H1 (cell line): ENCODE measurements around the gene RAB39B. TPM values are rescaled to one million over a fixed set of nuclear protein-coding genes. Genes with fewer than 3 reads are reported as not detected.
A peak's percentile ranks its signal among the peaks of the same experiment; 100 is the strongest.

ENCODE experiments used
- EGR1 ChIP-seq: IDR thresholded peaks from 2 replicates; pipeline ENCODE4 v1.6.1; 2011; ENCODE audit warnings: low read depth, low read length, borderline replicate concordance
- RAD21 ChIP-seq, 2 experiments: IDR thresholded peaks in 1 of 2; conservative IDR thresholded peaks in 1 of 2; 2 replicates each; pipeline ENCODE4 v1.6.1; 2011; ENCODE audit warnings: low read depth in 2 of 2, low read length in 2 of 2, improper control_type of control experiment in 1 of 2, inconsistent platforms in 1 of 2, mild to moderate bottlenecking in 1 of 2, moderate library complexity in 1 of 2
- SP2 ChIP-seq: IDR thresholded peaks from 2 replicates; pipeline ENCODE4 v1.6.1; 2012; ENCODE audit warnings: mild to moderate bottlenecking, low read length, inconsistent platforms
- SRF ChIP-seq: IDR thresholded peaks from 2 replicates; pipeline ENCODE4 v1.6.1; 2011; ENCODE audit warnings: mild to moderate bottlenecking, low read depth, low read length, moderate library complexity
- YY1 ChIP-seq: IDR thresholded peaks from 2 replicates; pipeline ENCODE4 v1.6.1; 2011; ENCODE audit warnings: low read depth, mild to moderate bottlenecking, low read length
- polyA plus RNA-seq, 7 experiments: library from polyadenylated mRNA; depleted of rRNA in 3 of 7; stranded (reverse) in 5 of 7; unstranded in 2 of 7; fragments of >200 nt in 5 of 7; fragments of 200-250 nt in 2 of 7; gene quantifications; 1 replicate in 5 of 7; 2 replicates in 1 of 7; 4 replicates in 1 of 7; pipeline versions ENCODE4 v1.2.1 to v1.2.3, GENCODE V29; 2011 to 2013; ENCODE audit warnings: missing spikeins in 2 of 7, mixed read lengths in 2 of 7
- total RNA-seq: library from RNA; stranded (reverse); fragmentation: NEBNext Ultra II Directional; extraction: Animal tissue kit (Norgen Biotek cat#: 25700); gene quantifications from 2 replicates; pipeline ENCODE4 v1.2.1, GENCODE V29; 2021
- TF ChIP-seq, protein P1 (sequence below): fragments of 300-600 bp; sonication (generic); IDR thresholded peaks from 2 replicates; pipeline ENCODE4 v1.7.1; 2012; ENCODE audit warnings: low read length, moderate library complexity, mild to moderate bottlenecking, inconsistent platforms; ENCODE audit not compliant: insufficient replicate concordance
- TF ChIP-seq, protein P2 (sequence below): IDR thresholded peaks from 2 replicates; pipeline ENCODE4 v1.6.1; 2012; ENCODE audit warnings: inconsistent platforms
- TF ChIP-seq, protein P3 (sequence below): IDR thresholded peaks from 2 replicates; pipeline ENCODE4 v1.6.1; 2011; ENCODE audit warnings: low read length, improper control_type of control experiment

Gene RAB39B
- total and polyA plus RNA-seq, 2 of the 8 experiments (the other 6 are each of a cell fraction or from before 2014, with no cell fraction given), result 3.1 to 9.3 TPM

DNA sequence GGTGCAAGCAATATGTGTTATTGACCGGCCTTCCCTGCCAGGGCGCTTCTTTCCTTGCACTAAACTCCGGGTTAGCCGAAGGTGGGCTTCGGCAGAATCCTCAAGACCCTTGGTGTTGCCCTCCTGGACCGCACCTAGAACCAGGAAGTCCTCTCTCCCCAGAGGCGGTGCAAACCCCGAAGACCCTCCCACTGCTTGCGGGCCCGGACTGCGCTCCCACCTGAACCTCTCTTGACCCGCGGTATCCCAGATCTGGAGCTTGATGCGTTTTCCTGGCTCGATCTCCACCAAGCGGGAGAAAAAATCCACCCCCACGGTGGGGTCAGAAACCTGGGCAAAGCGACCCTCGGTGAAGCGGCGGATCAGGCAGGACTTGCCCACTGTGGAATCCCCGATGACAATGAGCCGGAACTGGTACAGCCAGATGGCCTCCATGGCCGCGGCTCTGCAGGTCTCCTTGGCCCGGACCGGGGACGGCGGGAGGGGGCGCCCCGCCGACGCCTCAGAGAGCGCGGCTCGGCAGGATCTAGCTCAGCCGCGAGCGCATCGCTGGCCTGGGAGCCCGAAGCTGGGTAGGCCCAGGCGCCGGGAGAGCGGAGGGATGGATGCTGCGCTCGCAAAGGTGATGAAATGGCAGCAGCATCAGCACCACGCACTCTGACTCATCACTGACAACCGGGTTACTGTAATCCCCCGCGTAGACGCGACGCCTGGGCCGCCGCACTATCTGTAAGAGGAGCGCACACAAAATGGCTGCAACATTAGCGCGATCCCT is at the start of gene RAB39B (continued):
- TF ChIP-seq, protein P1, sequence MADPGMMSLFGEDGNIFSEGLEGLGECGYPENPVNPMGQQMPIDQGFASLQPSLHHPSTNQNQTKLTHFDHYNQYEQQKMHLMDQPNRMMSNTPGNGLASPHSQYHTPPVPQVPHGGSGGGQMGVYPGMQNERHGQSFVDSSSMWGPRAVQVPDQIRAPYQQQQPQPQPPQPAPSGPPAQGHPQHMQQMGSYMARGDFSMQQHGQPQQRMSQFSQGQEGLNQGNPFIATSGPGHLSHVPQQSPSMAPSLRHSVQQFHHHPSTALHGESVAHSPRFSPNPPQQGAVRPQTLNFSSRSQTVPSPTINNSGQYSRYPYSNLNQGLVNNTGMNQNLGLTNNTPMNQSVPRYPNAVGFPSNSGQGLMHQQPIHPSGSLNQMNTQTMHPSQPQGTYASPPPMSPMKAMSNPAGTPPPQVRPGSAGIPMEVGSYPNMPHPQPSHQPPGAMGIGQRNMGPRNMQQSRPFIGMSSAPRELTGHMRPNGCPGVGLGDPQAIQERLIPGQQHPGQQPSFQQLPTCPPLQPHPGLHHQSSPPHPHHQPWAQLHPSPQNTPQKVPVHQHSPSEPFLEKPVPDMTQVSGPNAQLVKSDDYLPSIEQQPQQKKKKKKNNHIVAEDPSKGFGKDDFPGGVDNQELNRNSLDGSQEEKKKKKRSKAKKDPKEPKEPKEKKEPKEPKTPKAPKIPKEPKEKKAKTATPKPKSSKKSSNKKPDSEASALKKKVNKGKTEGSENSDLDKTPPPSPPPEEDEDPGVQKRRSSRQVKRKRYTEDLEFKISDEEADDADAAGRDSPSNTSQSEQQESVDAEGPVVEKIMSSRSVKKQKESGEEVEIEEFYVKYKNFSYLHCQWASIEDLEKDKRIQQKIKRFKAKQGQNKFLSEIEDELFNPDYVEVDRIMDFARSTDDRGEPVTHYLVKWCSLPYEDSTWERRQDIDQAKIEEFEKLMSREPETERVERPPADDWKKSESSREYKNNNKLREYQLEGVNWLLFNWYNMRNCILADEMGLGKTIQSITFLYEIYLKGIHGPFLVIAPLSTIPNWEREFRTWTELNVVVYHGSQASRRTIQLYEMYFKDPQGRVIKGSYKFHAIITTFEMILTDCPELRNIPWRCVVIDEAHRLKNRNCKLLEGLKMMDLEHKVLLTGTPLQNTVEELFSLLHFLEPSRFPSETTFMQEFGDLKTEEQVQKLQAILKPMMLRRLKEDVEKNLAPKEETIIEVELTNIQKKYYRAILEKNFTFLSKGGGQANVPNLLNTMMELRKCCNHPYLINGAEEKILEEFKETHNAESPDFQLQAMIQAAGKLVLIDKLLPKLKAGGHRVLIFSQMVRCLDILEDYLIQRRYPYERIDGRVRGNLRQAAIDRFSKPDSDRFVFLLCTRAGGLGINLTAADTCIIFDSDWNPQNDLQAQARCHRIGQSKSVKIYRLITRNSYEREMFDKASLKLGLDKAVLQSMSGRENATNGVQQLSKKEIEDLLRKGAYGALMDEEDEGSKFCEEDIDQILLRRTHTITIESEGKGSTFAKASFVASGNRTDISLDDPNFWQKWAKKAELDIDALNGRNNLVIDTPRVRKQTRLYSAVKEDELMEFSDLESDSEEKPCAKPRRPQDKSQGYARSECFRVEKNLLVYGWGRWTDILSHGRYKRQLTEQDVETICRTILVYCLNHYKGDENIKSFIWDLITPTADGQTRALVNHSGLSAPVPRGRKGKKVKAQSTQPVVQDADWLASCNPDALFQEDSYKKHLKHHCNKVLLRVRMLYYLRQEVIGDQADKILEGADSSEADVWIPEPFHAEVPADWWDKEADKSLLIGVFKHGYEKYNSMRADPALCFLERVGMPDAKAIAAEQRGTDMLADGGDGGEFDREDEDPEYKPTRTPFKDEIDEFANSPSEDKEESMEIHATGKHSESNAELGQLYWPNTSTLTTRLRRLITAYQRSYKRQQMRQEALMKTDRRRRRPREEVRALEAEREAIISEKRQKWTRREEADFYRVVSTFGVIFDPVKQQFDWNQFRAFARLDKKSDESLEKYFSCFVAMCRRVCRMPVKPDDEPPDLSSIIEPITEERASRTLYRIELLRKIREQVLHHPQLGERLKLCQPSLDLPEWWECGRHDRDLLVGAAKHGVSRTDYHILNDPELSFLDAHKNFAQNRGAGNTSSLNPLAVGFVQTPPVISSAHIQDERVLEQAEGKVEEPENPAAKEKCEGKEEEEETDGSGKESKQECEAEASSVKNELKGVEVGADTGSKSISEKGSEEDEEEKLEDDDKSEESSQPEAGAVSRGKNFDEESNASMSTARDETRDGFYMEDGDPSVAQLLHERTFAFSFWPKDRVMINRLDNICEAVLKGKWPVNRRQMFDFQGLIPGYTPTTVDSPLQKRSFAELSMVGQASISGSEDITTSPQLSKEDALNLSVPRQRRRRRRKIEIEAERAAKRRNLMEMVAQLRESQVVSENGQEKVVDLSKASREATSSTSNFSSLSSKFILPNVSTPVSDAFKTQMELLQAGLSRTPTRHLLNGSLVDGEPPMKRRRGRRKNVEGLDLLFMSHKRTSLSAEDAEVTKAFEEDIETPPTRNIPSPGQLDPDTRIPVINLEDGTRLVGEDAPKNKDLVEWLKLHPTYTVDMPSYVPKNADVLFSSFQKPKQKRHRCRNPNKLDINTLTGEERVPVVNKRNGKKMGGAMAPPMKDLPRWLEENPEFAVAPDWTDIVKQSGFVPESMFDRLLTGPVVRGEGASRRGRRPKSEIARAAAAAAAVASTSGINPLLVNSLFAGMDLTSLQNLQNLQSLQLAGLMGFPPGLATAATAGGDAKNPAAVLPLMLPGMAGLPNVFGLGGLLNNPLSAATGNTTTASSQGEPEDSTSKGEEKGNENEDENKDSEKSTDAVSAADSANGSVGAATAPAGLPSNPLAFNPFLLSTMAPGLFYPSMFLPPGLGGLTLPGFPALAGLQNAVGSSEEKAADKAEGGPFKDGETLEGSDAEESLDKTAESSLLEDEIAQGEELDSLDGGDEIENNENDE, result peak; percentile 100
- TF ChIP-seq, protein P2, sequence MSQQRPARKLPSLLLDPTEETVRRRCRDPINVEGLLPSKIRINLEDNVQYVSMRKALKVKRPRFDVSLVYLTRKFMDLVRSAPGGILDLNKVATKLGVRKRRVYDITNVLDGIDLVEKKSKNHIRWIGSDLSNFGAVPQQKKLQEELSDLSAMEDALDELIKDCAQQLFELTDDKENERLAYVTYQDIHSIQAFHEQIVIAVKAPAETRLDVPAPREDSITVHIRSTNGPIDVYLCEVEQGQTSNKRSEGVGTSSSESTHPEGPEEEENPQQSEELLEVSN, result no peak
- TF ChIP-seq SRF (no peak), YY1 (peak; percentile 90), SP2 (no peak), EGR1 (no peak), RAD21 (IDR thresholded peaks at IDR 0.05 in 1 of 2, conservative IDR thresholded peaks at IDR 0.05 in 1 of 2; ENCODE audit: low read depth in 2 of 2, low read length in 2 of 2) (peak in 1 of 2 experiments; percentile 7; a peak in 2 of 4 replicates)
- TF ChIP-seq, protein P3, sequence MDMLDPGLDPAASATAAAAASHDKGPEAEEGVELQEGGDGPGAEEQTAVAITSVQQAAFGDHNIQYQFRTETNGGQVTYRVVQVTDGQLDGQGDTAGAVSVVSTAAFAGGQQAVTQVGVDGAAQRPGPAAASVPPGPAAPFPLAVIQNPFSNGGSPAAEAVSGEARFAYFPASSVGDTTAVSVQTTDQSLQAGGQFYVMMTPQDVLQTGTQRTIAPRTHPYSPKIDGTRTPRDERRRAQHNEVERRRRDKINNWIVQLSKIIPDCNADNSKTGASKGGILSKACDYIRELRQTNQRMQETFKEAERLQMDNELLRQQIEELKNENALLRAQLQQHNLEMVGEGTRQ, result no peak
